ENCODE data around the gene DCHS1. TPM values are rescaled to one million over a fixed set of nuclear protein-coding genes. Genes with fewer than 3 reads are reported as not detected.

The DCHS1 gene
- total and polyA plus RNA-seq, 9 of the 15 experiments (the other 6 are each of a cell fraction or from before 2014, with no cell fraction given), result 0.04 to 0.49 (median 0.14) TPM; not detected in 2

DNA sequence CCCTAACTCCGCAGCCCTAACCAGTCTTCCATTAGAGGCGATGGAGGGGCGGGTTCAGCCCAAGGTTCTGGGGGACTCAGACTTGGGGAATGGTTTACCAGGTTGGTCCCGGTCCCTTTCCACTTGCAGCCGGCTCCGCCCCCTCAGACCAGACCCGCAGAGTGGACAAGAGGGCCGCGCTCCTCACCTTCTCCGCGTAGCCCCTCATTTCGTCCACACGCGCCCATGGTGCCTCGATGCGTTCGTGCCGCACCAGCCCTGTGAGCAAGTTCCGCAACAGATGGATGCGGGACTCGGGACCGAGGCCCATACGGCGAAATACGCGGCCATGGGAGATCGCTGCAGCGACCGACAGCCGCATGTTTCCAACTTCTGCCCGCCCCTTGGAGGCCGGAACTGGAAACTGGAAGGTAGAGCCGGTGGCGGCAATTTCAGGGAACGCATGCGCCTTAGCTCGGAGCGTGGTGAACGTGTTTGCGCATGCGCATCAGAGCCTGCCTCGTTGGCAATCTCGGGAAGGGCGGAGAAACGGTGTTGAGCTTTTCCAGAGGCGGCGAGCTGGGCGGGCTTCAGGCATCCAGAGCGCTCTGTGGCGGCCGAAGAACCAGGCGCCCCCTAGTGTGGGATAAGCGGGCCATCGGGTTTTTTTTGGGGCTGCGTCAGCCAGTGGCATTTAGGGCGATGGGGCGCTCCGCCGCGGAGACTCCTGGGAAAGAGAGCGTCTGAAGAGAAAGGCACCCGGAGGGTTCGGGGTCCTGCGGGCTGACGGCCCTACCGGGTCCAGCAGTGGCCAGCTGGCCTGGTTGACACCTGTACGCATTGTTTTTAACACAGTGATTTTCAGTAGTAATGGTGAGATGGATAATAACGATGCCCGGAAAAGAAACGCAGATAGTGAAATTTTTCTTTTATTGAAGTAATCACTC lies 27.6 kb upstream of the DCHS1 start, which contains the start of gene MRPL17 (continued):
- TF ChIP-seq, protein P1, sequence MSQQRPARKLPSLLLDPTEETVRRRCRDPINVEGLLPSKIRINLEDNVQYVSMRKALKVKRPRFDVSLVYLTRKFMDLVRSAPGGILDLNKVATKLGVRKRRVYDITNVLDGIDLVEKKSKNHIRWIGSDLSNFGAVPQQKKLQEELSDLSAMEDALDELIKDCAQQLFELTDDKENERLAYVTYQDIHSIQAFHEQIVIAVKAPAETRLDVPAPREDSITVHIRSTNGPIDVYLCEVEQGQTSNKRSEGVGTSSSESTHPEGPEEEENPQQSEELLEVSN (IDR thresholded peaks at IDR 0.05; ENCODE audit: borderline replicate concordance in 1 of 2, extremely low read depth in 1 of 2, insufficient read depth in 1 of 2, insufficient read length in 1 of 2, low read depth in 1 of 2, low read length in 1 of 2, poor library complexity in 1 of 2, severe bottlenecking in 1 of 2), result peak; percentile 93 to 97
- TF ChIP-seq, protein P2, sequence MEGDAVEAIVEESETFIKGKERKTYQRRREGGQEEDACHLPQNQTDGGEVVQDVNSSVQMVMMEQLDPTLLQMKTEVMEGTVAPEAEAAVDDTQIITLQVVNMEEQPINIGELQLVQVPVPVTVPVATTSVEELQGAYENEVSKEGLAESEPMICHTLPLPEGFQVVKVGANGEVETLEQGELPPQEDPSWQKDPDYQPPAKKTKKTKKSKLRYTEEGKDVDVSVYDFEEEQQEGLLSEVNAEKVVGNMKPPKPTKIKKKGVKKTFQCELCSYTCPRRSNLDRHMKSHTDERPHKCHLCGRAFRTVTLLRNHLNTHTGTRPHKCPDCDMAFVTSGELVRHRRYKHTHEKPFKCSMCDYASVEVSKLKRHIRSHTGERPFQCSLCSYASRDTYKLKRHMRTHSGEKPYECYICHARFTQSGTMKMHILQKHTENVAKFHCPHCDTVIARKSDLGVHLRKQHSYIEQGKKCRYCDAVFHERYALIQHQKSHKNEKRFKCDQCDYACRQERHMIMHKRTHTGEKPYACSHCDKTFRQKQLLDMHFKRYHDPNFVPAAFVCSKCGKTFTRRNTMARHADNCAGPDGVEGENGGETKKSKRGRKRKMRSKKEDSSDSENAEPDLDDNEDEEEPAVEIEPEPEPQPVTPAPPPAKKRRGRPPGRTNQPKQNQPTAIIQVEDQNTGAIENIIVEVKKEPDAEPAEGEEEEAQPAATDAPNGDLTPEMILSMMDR (IDR thresholded peaks at IDR 0.05 in 2 of 3, conservative IDR thresholded peaks at IDR 0.05 in 1 of 3; ENCODE audit: insufficient read depth in 2 of 3, low read depth in 1 of 3, low read length in 3 of 3), result peak; percentile 92 to 96 (median 93)
- TF ChIP-seq CBX3 (IDR thresholded peaks at IDR 0.05; ENCODE audit: borderline replicate concordance in 1 of 2, low read length in 2 of 2) (peak in 1 of 2 experiments; percentile 34; a peak in 1 of 3 replicates), FOS (IDR thresholded peaks at IDR 0.05; ENCODE audit: extremely low read depth, insufficient read length) (no peak), XRCC5 (IDR thresholded peaks at IDR 0.05; ENCODE audit: low read depth, low read length) (peak; percentile 94), FOXM1 (IDR thresholded peaks at IDR 0.05; ENCODE audit: low read depth) (no peak), FOXM1 (CRISPR knock-in tag; IDR thresholded peaks at IDR 0.05; ENCODE audit: low read depth) (peak; percentile 96; the same call in 1 of the 2 replicates), ZNF175 (CRISPR knock-in tag; IDR thresholded peaks at IDR 0.05; ENCODE audit: low read depth) (no peak), ZNF253 (CRISPR knock-in tag; conservative IDR thresholded peaks at IDR 0.05) (no peak)
- TF ChIP-seq, protein P3, sequence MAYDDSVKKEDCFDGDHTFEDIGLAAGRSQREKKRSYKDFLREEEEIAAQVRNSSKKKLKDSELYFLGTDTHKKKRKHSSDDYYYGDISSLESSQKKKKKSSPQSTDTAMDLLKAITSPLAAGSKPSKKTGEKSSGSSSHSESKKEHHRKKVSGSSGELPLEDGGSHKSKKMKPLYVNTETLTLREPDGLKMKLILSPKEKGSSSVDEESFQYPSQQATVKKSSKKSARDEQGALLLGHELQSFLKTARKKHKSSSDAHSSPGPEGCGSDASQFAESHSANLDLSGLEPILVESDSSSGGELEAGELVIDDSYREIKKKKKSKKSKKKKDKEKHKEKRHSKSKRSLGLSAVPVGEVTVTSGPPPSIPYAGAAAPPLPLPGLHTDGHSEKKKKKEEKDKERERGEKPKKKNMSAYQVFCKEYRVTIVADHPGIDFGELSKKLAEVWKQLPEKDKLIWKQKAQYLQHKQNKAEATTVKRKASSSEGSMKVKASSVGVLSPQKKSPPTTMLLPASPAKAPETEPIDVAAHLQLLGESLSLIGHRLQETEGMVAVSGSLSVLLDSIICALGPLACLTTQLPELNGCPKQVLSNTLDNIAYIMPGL (CRISPR knock-in tag; IDR thresholded peaks at IDR 0.05), result peak; percentile 38; the same call in 1 of the 2 replicates
- TF ChIP-seq, protein P4, sequence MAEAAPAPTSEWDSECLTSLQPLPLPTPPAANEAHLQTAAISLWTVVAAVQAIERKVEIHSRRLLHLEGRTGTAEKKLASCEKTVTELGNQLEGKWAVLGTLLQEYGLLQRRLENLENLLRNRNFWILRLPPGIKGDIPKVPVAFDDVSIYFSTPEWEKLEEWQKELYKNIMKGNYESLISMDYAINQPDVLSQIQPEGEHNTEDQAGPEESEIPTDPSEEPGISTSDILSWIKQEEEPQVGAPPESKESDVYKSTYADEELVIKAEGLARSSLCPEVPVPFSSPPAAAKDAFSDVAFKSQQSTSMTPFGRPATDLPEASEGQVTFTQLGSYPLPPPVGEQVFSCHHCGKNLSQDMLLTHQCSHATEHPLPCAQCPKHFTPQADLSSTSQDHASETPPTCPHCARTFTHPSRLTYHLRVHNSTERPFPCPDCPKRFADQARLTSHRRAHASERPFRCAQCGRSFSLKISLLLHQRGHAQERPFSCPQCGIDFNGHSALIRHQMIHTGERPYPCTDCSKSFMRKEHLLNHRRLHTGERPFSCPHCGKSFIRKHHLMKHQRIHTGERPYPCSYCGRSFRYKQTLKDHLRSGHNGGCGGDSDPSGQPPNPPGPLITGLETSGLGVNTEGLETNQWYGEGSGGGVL (CRISPR knock-in tag; IDR thresholded peaks at IDR 0.05), result no peak
- TF ChIP-seq, protein P5, sequence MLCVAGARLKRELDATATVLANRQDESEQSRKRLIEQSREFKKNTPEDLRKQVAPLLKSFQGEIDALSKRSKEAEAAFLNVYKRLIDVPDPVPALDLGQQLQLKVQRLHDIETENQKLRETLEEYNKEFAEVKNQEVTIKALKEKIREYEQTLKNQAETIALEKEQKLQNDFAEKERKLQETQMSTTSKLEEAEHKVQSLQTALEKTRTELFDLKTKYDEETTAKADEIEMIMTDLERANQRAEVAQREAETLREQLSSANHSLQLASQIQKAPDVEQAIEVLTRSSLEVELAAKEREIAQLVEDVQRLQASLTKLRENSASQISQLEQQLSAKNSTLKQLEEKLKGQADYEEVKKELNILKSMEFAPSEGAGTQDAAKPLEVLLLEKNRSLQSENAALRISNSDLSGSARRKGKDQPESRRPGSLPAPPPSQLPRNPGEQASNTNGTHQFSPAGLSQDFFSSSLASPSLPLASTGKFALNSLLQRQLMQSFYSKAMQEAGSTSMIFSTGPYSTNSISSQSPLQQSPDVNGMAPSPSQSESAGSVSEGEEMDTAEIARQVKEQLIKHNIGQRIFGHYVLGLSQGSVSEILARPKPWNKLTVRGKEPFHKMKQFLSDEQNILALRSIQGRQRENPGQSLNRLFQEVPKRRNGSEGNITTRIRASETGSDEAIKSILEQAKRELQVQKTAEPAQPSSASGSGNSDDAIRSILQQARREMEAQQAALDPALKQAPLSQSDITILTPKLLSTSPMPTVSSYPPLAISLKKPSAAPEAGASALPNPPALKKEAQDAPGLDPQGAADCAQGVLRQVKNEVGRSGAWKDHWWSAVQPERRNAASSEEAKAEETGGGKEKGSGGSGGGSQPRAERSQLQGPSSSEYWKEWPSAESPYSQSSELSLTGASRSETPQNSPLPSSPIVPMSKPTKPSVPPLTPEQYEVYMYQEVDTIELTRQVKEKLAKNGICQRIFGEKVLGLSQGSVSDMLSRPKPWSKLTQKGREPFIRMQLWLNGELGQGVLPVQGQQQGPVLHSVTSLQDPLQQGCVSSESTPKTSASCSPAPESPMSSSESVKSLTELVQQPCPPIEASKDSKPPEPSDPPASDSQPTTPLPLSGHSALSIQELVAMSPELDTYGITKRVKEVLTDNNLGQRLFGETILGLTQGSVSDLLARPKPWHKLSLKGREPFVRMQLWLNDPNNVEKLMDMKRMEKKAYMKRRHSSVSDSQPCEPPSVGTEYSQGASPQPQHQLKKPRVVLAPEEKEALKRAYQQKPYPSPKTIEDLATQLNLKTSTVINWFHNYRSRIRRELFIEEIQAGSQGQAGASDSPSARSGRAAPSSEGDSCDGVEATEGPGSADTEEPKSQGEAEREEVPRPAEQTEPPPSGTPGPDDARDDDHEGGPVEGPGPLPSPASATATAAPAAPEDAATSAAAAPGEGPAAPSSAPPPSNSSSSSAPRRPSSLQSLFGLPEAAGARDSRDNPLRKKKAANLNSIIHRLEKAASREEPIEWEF (CRISPR knock-in tag; IDR thresholded peaks at IDR 0.05), result no peak

Measured in K562 (cell line).